DOHH2 (cell line): ENCODE measurements around the gene BHLHE23.

Experiments
- H3F3A ChIP-seq: fragments of 200-600 bp; sonication (generic), shearing (Covaris generic); 2 replicates; pipeline ENCODE4 v1.6.0; 2016; ENCODE audit warnings: antibody characterized with exemption, mild to moderate bottlenecking; ENCODE audit not compliant: control insufficient read depth, insufficient read depth
- H3K27ac ChIP-seq: fragments of 200-600 bp; sonication (generic); 2 replicates; pipeline ENCODE4 v1.5.1; 2014; ENCODE audit warnings: low read depth, mild to moderate bottlenecking, low read length, moderate library complexity
- H3K27me3 ChIP-seq: fragments of 200-600 bp; sonication (generic); 2 replicates; pipeline ENCODE4 v1.6.1; 2014; ENCODE audit warnings: mild to moderate bottlenecking, low read length, mixed read lengths; ENCODE audit not compliant: control insufficient read depth
- H3K36me3 ChIP-seq: fragments of 200-600 bp; sonication (generic); 2 replicates; pipeline ENCODE4 v1.6.1; 2014; ENCODE audit warnings: mild to moderate bottlenecking, low read length, moderate library complexity, mixed read lengths; ENCODE audit not compliant: control insufficient read depth
- H3K4me1 ChIP-seq: fragments of 200-600 bp; sonication (generic); 2 replicates; pipeline ENCODE4 v1.6.1; 2014; ENCODE audit warnings: mild to moderate bottlenecking, low read length, mixed read lengths; ENCODE audit not compliant: control insufficient read depth
- H3K4me2 ChIP-seq: fragments of 200-600 bp; sonication (generic); 2 replicates; pipeline ENCODE4 v1.6.0; 2014; ENCODE audit warnings: mild to moderate bottlenecking, low read length, moderate library complexity
- H3K4me3 ChIP-seq: fragments of 200-600 bp; sonication (generic); 2 replicates; pipeline ENCODE4 v1.5.1; 2014; ENCODE audit warnings: mild to moderate bottlenecking, low read length, mixed read lengths
- H3K79me2 ChIP-seq: fragments of 200-600 bp; sonication (generic); 2 replicates; pipeline ENCODE4 v1.6.1; 2014; ENCODE audit warnings: mild to moderate bottlenecking, low read length, mixed read lengths; ENCODE audit not compliant: control insufficient read depth
- H3K9me2 ChIP-seq: fragments of 200-600 bp; sonication (generic); replicated peaks from 2 replicates; pipeline ENCODE4 v1.6.1; 2014; ENCODE audit warnings: mild to moderate bottlenecking, low read length, mixed read lengths; ENCODE audit not compliant: control insufficient read depth
- H3K9me3 ChIP-seq: fragments of 200-600 bp; sonication (generic); 2 replicates; pipeline ENCODE4 v1.6.1; 2014; ENCODE audit warnings: antibody characterized with exemption, low read length, mixed read lengths; ENCODE audit not compliant: control insufficient read depth, insufficient read depth
- H4K20me1 ChIP-seq: fragments of 200-600 bp; sonication (generic); 2 replicates; pipeline ENCODE4 v1.6.0; 2014; ENCODE audit warnings: low read depth, mild to moderate bottlenecking, antibody characterized with exemption, low read length, moderate library complexity; ENCODE audit not compliant: control insufficient read depth, insufficient read depth
- EZH2phosphoT487 ChIP-seq: fragments of 200-600 bp; sonication (generic); IDR thresholded peaks from 2 replicates; pipeline ENCODE4 v1.6.1; 2017; ENCODE audit warnings: borderline replicate concordance, mild to moderate bottlenecking, antibody characterized with exemption, low read length, moderate library complexity, mixed read lengths
- TF ChIP-seq, protein P1 (sequence below): fragments of 200-600 bp; sonication (generic); IDR thresholded peaks from one replicate; pipeline ENCODE4 v1.5.1; 2014; ENCODE audit warnings: antibody characterized with exemption, mild to moderate bottlenecking, low read depth, low read length; ENCODE audit not compliant: poor library complexity, severe bottlenecking

The BHLHE23 gene

GRCh38 chr20:63016514-63017075 lies 9.8 kb upstream of the BHLHE23 start:
- H3K27ac ChIP-seq = no peak overlapping the region
- H3K27me3 ChIP-seq = no peaks in the 10 kb centered on the region
- peaks cover 19% of the 10 kb centered on the region for H3K36me3 ChIP-seq

GRCh38 chr20:63015662-63016361 lies 9.0 kb upstream of the BHLHE23 start:
- H3K4me2 ChIP-seq = no peak overlapping the region
- TF ChIP-seq EZH2phosphoT487 = no peak
- TF ChIP-seq, protein P1, sequence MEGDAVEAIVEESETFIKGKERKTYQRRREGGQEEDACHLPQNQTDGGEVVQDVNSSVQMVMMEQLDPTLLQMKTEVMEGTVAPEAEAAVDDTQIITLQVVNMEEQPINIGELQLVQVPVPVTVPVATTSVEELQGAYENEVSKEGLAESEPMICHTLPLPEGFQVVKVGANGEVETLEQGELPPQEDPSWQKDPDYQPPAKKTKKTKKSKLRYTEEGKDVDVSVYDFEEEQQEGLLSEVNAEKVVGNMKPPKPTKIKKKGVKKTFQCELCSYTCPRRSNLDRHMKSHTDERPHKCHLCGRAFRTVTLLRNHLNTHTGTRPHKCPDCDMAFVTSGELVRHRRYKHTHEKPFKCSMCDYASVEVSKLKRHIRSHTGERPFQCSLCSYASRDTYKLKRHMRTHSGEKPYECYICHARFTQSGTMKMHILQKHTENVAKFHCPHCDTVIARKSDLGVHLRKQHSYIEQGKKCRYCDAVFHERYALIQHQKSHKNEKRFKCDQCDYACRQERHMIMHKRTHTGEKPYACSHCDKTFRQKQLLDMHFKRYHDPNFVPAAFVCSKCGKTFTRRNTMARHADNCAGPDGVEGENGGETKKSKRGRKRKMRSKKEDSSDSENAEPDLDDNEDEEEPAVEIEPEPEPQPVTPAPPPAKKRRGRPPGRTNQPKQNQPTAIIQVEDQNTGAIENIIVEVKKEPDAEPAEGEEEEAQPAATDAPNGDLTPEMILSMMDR = no peak

More at GRCh38 chr20:63016514-63017075, 9.8 kb upstream of the BHLHE23 start:
- Histone ChIP-seq H3K4me2 (no peak overlapping the region), H3K9me3 (peaks cover 12% of the 10 kb centered on the region), H3K9me2 (no peaks in the 10 kb centered on the region), H3K4me3 (no peak overlapping the region), H4K20me1 (no peaks in the 10 kb centered on the region), H3F3A (no peaks in the 10 kb centered on the region), H3K79me2 (peaks cover 78% of the 10 kb centered on the region), H3K4me1 (peaks cover 15% of the 10 kb centered on the region)
- no peak for TF ChIP-seq EZH2phosphoT487
- TF ChIP-seq, protein P1 = no peak

DNA sequence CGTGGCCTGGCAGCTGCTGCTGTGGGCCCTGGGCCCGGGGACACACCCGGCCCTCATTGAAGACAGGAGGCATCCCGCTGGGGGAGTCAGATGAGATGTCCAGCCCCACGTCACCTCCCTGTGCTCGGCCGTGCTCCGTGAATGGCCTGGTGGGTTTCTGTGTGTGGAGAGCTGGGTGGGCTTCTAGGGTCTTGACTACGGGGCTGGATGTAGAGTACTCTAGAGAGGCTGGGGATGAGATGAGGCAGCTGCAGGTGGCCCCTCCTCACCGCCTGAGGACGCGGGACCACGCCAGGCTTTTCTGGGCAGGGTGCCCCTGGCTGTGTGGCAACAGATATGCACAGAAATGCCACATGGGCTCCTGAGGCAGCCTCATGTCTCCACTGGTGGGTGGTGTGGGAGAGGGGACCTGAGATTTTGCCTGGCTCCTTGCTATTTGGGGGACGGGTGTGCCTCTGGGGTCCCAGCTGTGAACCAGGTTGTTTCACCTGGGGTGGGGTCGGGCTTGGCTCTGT lies 8.4 kb upstream of the BHLHE23 start:
- Histone ChIP-seq H3K27ac (no peak overlapping the region), H3F3A (peaks cover 9% of the 10 kb centered on the region), H3K4me2 (no peak overlapping the region), H3K9me3 (peaks cover 12% of the 10 kb centered on the region), H3K9me2 (no peaks in the 10 kb centered on the region), H4K20me1 (no peaks in the 10 kb centered on the region), H3K79me2 (peaks cover 71% of the 10 kb centered on the region), H3K36me3 (peaks cover 26% of the 10 kb centered on the region), H3K27me3 (no peaks in the 10 kb centered on the region), H3K4me3 (no peak overlapping the region), H3K4me1 (peaks cover 24% of the 10 kb centered on the region)
- TF ChIP-seq, protein P1 = no peak
- no peak for TF ChIP-seq EZH2phosphoT487

More at GRCh38 chr20:63015662-63016361, 9.0 kb upstream of the BHLHE23 start:
- Histone ChIP-seq H3K79me2 (peaks cover 77% of the 10 kb centered on the region), H3K4me3 (no peak overlapping the region), H3K4me1 (peaks cover 23% of the 10 kb centered on the region), H3K36me3 (peaks cover 26% of the 10 kb centered on the region), H3F3A (peaks cover 7% of the 10 kb centered on the region), H3K9me3 (peaks cover 12% of the 10 kb centered on the region), H3K27ac (no peak overlapping the region), H4K20me1 (no peaks in the 10 kb centered on the region), H3K9me2 (no peaks in the 10 kb centered on the region), H3K27me3 (no peaks in the 10 kb centered on the region)
